Activated B cell treated with CpG ODN at 0.5 μM for 24 hours (primary cell): ENCODE results near the gene CAMK2G. TPM values are rescaled to one million over a fixed set of nuclear protein-coding genes. Genes with fewer than 3 reads are reported as not detected.
"Not testable (repeated sequence)": the region's sequence is repeated elsewhere in the genome, so short reads cannot be mapped to it uniquely, and the experiment has no call there.

ENCODE experiments used
- ATAC-seq: fragments of 200-7000 bp; cut with Tn5 transposase; one replicate; pipeline ENCODE4 v1.10.0; 2021; ENCODE audit warnings: low read depth, mild to moderate bottlenecking, moderate library complexity
- CTCF ChIA-PET: fragments of 350-600 bp; sonication (Branson Sonifier 250); formaldehyde crosslinking; loops from one replicate; lab custom pipeline; 2021; ENCODE audit warnings: antibody characterized with exemption; lab: Charles Lee
- POLR2A ChIA-PET: fragments of 350-600 bp; sonication (Branson Sonifier 250); formaldehyde crosslinking; loops from one replicate; lab custom pipeline; 2021; ENCODE audit warnings: antibody characterized with exemption; lab: Charles Lee
- DNase-seq: peaks from one replicate; pipeline ENCODE4 v3.0.0; 2022
- H3K27ac Mint-ChIP-seq: one replicate; pipeline ENCODE4 v1.8.0; 2020; ENCODE audit warnings: mixed read lengths
- H3K27me3 Mint-ChIP-seq: one replicate; pipeline ENCODE4 v1.8.0; 2021; ENCODE audit warnings: mixed read lengths
- H3K36me3 Mint-ChIP-seq: one replicate; pipeline ENCODE4 v1.8.0; 2021; ENCODE audit warnings: low read depth, mixed read lengths
- H3K4me1 Mint-ChIP-seq: one replicate; pipeline ENCODE4 v1.8.0; 2021; ENCODE audit warnings: mixed read lengths
- H3K4me3 Mint-ChIP-seq: one replicate; pipeline ENCODE4 v1.8.0; 2020; ENCODE audit warnings: mild to moderate bottlenecking, mixed read lengths
- H3K9me3 Mint-ChIP-seq: one replicate; pipeline ENCODE4 v1.8.0; 2020; ENCODE audit warnings: mixed read lengths
- intact Hi-C: fragments of 100-400 bp; cut with micrococcal nuclease; formaldehyde crosslinking; loops from one replicate; pipeline ENCODE4 v1.15.1; 2024
- total RNA-seq: library from RNA; stranded (reverse); gene quantifications from 2 replicates; pipeline ENCODE4 v1.2.3, GENCODE V29; 2022
- TF ChIP-seq, protein P1 (sequence below): fragments of 200-600 bp; IDR thresholded peaks from one replicate; pipeline ENCODE4 v1.8.0; 2022; ENCODE audit warnings: antibody characterized with exemption, mild to moderate bottlenecking

Gene CAMK2G
- total RNA-seq, 1 donor from 2014 or later: 19.9 TPM

DNA sequence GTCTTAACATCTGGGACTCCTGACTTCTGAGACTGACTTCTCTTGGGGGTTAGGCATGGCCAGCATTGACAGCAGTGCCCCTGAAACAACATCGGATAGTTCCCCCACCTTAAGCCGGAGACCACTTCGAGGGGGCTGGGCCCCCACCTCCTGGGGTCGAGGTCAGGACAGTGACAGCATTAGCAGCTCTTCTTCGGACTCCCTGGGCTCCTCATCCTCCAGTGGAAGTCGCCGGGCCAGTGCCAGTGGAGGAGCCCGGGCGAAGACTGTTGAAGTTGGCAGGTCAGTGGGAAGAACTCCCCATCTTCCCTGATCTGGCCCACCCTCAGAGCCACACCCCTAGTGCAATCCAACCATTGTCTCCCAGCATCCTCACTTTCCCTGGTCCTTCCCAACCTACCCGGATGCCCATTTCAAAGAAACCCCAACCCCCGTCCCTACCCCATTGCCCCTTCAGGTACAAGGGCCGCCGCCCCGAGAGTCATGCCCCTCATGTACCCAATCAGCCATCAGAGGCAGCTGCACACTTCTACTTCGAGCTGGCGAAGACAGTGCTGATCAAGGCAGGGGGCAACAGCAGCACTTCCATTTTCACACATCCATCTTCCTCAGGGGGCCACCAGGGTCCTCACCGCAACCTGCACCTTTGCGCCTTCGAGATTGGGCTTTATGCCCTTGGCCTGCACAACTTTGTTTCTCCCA lies 76.9 kb downstream of the CAMK2G start:
- ChIA-PET POLR2A (interaction anchor here (1.0 kb wide), 2 partner anchors 11 to 12 kb away, joined by 3 to 5 read pairs; partner anchors contain the start of gene ZSWIM8), CTCF (no interaction called here)
- Mint-ChIP-seq H3K27me3 (no peaks in the 10 kb centered on the region), H3K4me1 (no peaks in the 10 kb centered on the region), H3K4me3 (no peak overlapping the region), H3K9me3 (no peaks in the 10 kb centered on the region), H3K36me3 (peaks cover 88% of the 10 kb centered on the region), H3K27ac (no peak overlapping the region)
- TF ChIP-seq, protein P1, sequence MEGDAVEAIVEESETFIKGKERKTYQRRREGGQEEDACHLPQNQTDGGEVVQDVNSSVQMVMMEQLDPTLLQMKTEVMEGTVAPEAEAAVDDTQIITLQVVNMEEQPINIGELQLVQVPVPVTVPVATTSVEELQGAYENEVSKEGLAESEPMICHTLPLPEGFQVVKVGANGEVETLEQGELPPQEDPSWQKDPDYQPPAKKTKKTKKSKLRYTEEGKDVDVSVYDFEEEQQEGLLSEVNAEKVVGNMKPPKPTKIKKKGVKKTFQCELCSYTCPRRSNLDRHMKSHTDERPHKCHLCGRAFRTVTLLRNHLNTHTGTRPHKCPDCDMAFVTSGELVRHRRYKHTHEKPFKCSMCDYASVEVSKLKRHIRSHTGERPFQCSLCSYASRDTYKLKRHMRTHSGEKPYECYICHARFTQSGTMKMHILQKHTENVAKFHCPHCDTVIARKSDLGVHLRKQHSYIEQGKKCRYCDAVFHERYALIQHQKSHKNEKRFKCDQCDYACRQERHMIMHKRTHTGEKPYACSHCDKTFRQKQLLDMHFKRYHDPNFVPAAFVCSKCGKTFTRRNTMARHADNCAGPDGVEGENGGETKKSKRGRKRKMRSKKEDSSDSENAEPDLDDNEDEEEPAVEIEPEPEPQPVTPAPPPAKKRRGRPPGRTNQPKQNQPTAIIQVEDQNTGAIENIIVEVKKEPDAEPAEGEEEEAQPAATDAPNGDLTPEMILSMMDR: no peak
- intact Hi-C loops: no loop called here
- ATAC-seq (no peak), DNase-seq (no peak)

DNA sequence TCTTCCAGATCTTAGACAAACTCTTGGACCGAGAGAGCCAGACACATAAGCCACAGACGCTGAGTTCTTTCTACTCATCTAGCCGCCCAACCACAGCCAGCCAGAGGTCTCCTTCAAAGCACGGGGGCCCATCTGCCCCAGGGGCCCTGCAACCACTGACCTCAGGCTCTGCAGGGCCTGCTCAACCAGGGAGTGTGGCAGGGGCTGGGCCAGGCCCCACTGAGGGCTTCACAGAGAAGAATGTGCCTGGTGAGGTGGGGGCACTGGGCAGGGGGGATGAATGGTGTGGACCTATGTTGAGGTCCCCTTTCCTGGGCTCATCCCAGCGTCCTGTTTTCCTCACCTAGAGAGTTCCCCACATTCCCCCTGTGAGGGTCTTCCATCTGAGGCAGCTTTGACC lies 77.6 kb downstream of the CAMK2G start:
- H3K9me3 Mint-ChIP-seq: no peaks in the 10 kb centered on the region
- ATAC-seq (no peak), DNase-seq (no peak)
- H3K4me1 Mint-ChIP-seq: no peaks in the 10 kb centered on the region
- POLR2A ChIA-PET: interaction anchor here (1.0 kb wide), 1 partner anchor 10 kb away, joined by 5 read pairs; no protein-coding TSS in a partner anchor
- CTCF ChIA-PET: no interaction called here
- no peak overlapping the region for H3K4me3 Mint-ChIP-seq
- no peaks in the 10 kb centered on the region for H3K27me3 Mint-ChIP-seq
- TF ChIP-seq, protein P1: no peak
- no peak overlapping the region for H3K27ac Mint-ChIP-seq
- intact Hi-C loops: no loop called here
- peaks cover 83% of the 10 kb centered on the region for H3K36me3 Mint-ChIP-seq

DNA sequence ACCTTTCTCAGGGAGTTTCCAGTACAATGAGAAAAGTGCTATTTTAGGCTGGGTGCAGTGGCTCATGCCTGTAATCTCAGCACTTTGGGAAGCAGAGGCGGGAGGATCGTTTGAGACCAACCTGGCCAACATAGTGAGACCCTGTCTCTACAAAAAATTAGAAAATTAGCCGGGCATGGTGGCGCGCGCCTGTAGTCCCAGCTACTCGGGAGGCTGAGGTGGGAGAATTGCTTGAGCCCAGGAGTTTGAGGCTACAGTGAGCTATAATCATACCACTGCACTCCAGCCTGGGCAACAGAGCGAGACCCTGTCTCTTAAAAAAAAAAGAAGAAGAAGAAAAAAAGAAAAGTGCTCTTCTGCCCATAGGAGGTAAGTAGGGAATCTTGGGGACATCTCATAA lies 78.3 kb downstream of the CAMK2G start:
- H3K4me3 Mint-ChIP-seq, CTCF ChIA-PET, DNase-seq, intact Hi-C loops, H3K27ac Mint-ChIP-seq, H3K9me3 Mint-ChIP-seq, H3K4me1 Mint-ChIP-seq, H3K27me3 Mint-ChIP-seq, ATAC-seq: not testable (repeated sequence)
- POLR2A ChIA-PET: interaction anchor here (0.6 kb wide), 1 partner anchor 13 kb away, joined by 3 read pairs; no protein-coding TSS in a partner anchor
- H3K36me3 Mint-ChIP-seq: peaks cover 82% of the 10 kb centered on the region

DNA sequence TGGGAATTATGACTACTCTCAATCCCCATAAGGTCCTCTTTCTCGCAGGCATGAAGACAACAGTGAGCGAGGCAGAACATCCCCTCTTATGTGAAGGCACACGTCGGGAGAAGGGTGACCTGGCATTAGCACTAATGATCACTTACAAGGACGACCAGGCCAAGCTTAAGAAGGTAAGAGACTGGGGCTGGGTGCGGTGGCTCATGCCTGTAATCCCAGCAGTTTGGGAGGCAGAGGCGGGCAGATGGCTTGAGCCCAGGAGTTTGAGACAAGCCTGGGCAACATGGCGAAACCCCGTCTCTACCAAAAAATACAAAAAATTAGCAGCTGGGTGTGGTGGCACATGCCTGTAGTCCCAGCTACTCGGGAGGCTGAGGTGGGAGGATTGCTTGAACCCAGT lies 78.9 kb downstream of the CAMK2G start:
- DNase-seq, H3K4me1 Mint-ChIP-seq, CTCF ChIA-PET, intact Hi-C loops, H3K27me3 Mint-ChIP-seq, ATAC-seq, H3K4me3 Mint-ChIP-seq, H3K27ac Mint-ChIP-seq, H3K9me3 Mint-ChIP-seq: not testable (repeated sequence)
- POLR2A ChIA-PET: interaction anchor here (0.6 kb wide), 2 partner anchors 24 to 500 kb away, joined by 3 to 4 read pairs; a partner anchor contains a TSS
- peaks cover 83% of the 10 kb centered on the region for H3K36me3 Mint-ChIP-seq

DNA sequence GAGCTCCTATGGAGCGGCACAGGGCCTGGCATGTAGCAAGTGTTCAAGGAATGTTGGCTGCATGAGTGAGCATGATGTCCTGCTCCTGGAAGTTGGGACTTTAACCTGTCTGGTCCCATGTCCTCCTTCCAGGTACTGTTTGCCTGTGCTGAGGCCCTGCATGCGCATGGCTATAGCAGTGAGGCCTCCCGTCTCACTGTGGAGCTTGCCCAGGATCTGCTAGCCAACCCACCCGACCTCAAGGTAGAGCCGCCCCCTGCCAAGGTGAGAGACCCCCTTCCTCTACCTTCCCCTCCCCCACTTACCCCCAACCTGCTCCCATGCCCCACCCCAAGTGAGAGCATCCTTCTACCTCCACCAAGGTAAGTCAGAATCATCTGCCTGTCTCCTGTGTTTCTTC lies 80.9 kb downstream of the CAMK2G start:
- Mint-ChIP-seq H3K4me3 (no peak overlapping the region), H3K27ac (no peak overlapping the region), H3K4me1 (no peaks in the 10 kb centered on the region), H3K36me3 (peaks cover 83% of the 10 kb centered on the region), H3K9me3 (no peaks in the 10 kb centered on the region), H3K27me3 (no peaks in the 10 kb centered on the region)
- ChIA-PET POLR2A (no interaction called here), CTCF (no interaction called here)
- ATAC-seq (no peak), DNase-seq (no peak)
- intact Hi-C loops: no loop called here
- TF ChIP-seq, protein P1: no peak

DNA sequence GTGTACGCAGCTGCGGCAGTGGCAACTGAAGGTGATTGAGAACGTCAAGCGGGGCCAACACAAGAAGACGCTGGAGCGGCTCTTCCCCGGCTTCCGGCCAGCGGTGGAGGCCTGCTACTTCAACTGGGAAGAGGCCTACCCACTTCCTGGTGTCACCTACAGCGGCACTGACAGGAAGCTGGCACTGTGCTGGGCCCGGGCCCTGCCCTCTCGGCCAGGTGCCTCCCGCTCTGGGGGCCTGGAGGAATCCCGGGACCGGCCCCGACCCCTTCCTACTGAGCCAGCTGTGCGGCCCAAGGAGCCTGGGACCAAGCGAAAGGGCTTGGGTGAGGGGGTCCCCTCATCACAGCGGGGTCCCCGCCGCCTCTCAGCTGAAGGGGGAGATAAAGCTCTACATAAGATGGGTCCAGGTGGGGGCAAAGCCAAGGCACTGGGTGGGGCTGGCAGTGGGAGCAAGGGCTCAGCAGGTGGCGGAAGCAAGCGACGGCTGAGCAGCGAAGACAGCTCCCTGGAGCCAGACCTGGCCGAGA lies 82.4 kb downstream of the CAMK2G start:
- DNase-seq (no peak), ATAC-seq (no peak)
- H3K27me3 Mint-ChIP-seq: no peaks in the 10 kb centered on the region
- TF ChIP-seq, protein P1: no peak
- ChIA-PET CTCF (no interaction called here), POLR2A (no interaction called here)
- H3K9me3 Mint-ChIP-seq: no peaks in the 10 kb centered on the region
- H3K36me3 Mint-ChIP-seq: peaks cover 69% of the 10 kb centered on the region
- intact Hi-C loops: no loop called here
- no peak overlapping the region for H3K4me3 Mint-ChIP-seq
- H3K27ac Mint-ChIP-seq: no peak overlapping the region
- H3K4me1 Mint-ChIP-seq: peaks cover 8% of the 10 kb centered on the region
